Progenitor cell of endocrine pancreas (in vitro differentiated cells): ENCODE data around the gene BTBD2. TPM values are rescaled to one million over a fixed set of nuclear protein-coding genes. Genes with fewer than 3 reads are reported as not detected.
"Not testable (repeated sequence)": the region's sequence is repeated elsewhere in the genome, so short reads cannot be mapped to it uniquely, and the experiment has no call there.

Experiments used
- DNase-seq: peaks from one replicate; pipeline ENCODE4 v3.0.0; 2021; ENCODE audit warnings: low spot score; ENCODE audit not compliant: unreplicated experiment
- H3K27ac Mint-ChIP-seq: 2 replicates; pipeline ENCODE4 v1.8.0; 2021; ENCODE audit warnings: mild to moderate bottlenecking, moderate library complexity, mixed read lengths
- H3K27me3 Mint-ChIP-seq: 2 replicates; pipeline ENCODE4 v1.8.0; 2021; ENCODE audit warnings: mixed read lengths
- H3K36me3 Mint-ChIP-seq: 2 replicates; pipeline ENCODE4 v1.8.0; 2022; ENCODE audit warnings: mixed read lengths; ENCODE audit not compliant: insufficient read depth
- H3K4me1 Mint-ChIP-seq: 2 replicates; pipeline ENCODE4 v1.8.0; 2021; ENCODE audit warnings: low read depth, mixed read lengths
- H3K4me3 Mint-ChIP-seq: 2 replicates; pipeline ENCODE4 v1.8.0; 2021; ENCODE audit warnings: low read depth, mild to moderate bottlenecking, moderate library complexity, mixed read lengths
- H3K9me3 Mint-ChIP-seq: 2 replicates; pipeline ENCODE4 v1.8.0; 2021; ENCODE audit warnings: low read depth, mixed read lengths
- CTCF ChIP-seq: fragments of 200-600 bp; sonication (generic); IDR thresholded peaks from one replicate; pipeline ENCODE4 v1.5.0; 2021; ENCODE audit warnings: antibody characterized with exemption, mild to moderate bottlenecking; ENCODE audit not compliant: unreplicated experiment
- total RNA-seq: library from RNA; stranded (reverse); gene quantifications from 2 replicates; pipeline ENCODE4 v1.2.1, GENCODE V29; 2021

Gene BTBD2
- total RNA-seq, 1 donor from 2014 or later, result 125 TPM

GRCh38 chr19:1991018-1991913, 24.2 kb downstream of the BTBD2 start:
- Mint-ChIP-seq H3K4me1 (no peaks in the 10 kb centered on the region), H3K36me3 (peaks cover 19% of the 10 kb centered on the region), H3K27ac (no peak overlapping the region), H3K4me3 (no peak overlapping the region), H3K27me3 (no peaks in the 10 kb centered on the region), H3K9me3 (no peaks in the 10 kb centered on the region)
- no peak for DNase-seq
- no peak for TF ChIP-seq CTCF

- no peaks in the 10 kb centered on the region for H3K9me3 Mint-ChIP-seq
- no peak for TF ChIP-seq CTCF
- DNase-seq, result no peak
- no peaks in the 10 kb centered on the region for H3K27me3 Mint-ChIP-seq
- H3K36me3 Mint-ChIP-seq, result peaks cover 15% of the 10 kb centered on the region
- no peak overlapping the region for H3K27ac Mint-ChIP-seq
- no peak overlapping the region for H3K4me3 Mint-ChIP-seq
- H3K4me1 Mint-ChIP-seq, result no peaks in the 10 kb centered on the region
These were observed 25.1 kb downstream of the BTBD2 start for GRCh38 chr19:1990230-1991017.

GRCh38 chr19:1989513-1990229, 25.8 kb downstream of the BTBD2 start:
- H3K4me3 Mint-ChIP-seq, result no peak overlapping the region
- no peaks in the 10 kb centered on the region for H3K9me3 Mint-ChIP-seq
- TF ChIP-seq CTCF, result no peak
- no peaks in the 10 kb centered on the region for H3K4me1 Mint-ChIP-seq
- no peak overlapping the region for H3K27ac Mint-ChIP-seq
- no peak for DNase-seq
- H3K27me3 Mint-ChIP-seq, result no peaks in the 10 kb centered on the region
- peaks cover 16% of the 10 kb centered on the region for H3K36me3 Mint-ChIP-seq

- not testable (repeated sequence) for DNase-seq, H3K9me3 Mint-ChIP-seq, H3K4me3 Mint-ChIP-seq, H3K4me1 Mint-ChIP-seq, H3K27me3 Mint-ChIP-seq
- Mint-ChIP-seq H3K36me3 (peaks cover 13% of the 10 kb centered on the region), H3K27ac (peak overlapping the region; percentile 69)
These were observed 27.1 kb downstream of the BTBD2 start for GRCh38 chr19:1988464-1988863.

GRCh38 chr19:1987197-1988187, 28.0 kb downstream of the BTBD2 start:
- no peak for TF ChIP-seq CTCF
- Mint-ChIP-seq H3K27ac (no peak overlapping the region), H3K36me3 (peaks cover 9% of the 10 kb centered on the region), H3K27me3 (no peaks in the 10 kb centered on the region), H3K9me3 (no peaks in the 10 kb centered on the region), H3K4me1 (no peaks in the 10 kb centered on the region), H3K4me3 (no peak overlapping the region)
- no peak for DNase-seq
